Ectodermal cell (in vitro differentiated cells): ENCODE measurements around the gene CCNG2.
"Not testable (repeated sequence)": the region's sequence is repeated elsewhere in the genome, so short reads cannot be mapped to it uniquely, and the experiment has no call there.

Experiments used
- H3K27ac ChIP-seq: 2 replicates; pipeline ENCODE4 v1.7.0; 2013; ENCODE audit warnings: mild to moderate bottlenecking, low read depth, low read length; ENCODE audit not compliant: insufficient read depth, poor library complexity, severe bottlenecking
- H3K27me3 ChIP-seq: 2 replicates; pipeline ENCODE4 v1.7.0; 2013; ENCODE audit warnings: mild to moderate bottlenecking, low read length; ENCODE audit not compliant: insufficient read depth, control insufficient read depth, poor library complexity, severe bottlenecking
- H3K36me3 ChIP-seq: one replicate; pipeline ENCODE4 v1.7.0; 2013; ENCODE audit warnings: low read length; ENCODE audit not compliant: control insufficient read depth, insufficient read depth
- H3K4me1 ChIP-seq: one replicate; pipeline ENCODE4 v1.7.0; 2013; ENCODE audit warnings: low read length; ENCODE audit not compliant: control insufficient read depth, insufficient read depth
- H3K4me3 ChIP-seq: 2 replicates; pipeline ENCODE4 v1.7.0; 2013; ENCODE audit warnings: low read depth, low read length, control low read depth; ENCODE audit not compliant: insufficient read depth
- H3K9me3 ChIP-seq: 2 replicates; pipeline ENCODE4 v1.7.0; 2013; ENCODE audit warnings: mild to moderate bottlenecking, low read length, moderate library complexity; ENCODE audit not compliant: control insufficient read depth
- WGBS, 2 experiments: methylation state at CpG; one replicate each; pipeline ENCODE4 v1.1.7; 2013; ENCODE audit warnings: missing lambda C conversion rate in 2 of 2; 5-methylcytosine and 5-hydroxymethylcytosine counted together

Gene CCNG2

DNA sequence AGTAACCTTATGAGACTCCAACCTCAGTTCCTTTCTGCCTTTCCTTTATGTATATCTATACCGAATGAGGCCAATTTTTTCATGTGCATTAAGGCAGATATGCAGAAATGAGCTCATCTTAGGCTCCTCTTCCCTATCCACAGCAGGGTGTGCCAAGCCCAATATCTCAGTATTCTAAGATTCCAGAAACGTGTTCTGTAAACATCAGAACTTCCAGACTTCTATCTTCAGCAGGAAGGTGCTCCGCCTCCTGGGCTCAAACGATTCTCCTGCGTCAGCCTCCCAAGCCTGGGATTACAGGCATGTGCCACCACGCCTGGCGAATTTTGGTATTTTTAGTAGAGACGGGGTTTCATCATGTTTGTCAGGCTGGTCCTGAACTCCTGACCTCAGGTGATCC, 31.0 kb upstream of the CCNG2 start:
- Histone ChIP-seq H3K27ac (no peak overlapping the region), H3K9me3 (no peaks in the 10 kb centered on the region), H3K4me1 (no peaks in the 10 kb centered on the region), H3K27me3 (no peaks in the 10 kb centered on the region), H3K36me3 (no peaks in the 10 kb centered on the region), H3K4me3 (no peak overlapping the region)
- WGBS, 2 experiments, result 89 to 91% methylated on average over 8 of the region's 8 CpGs

DNA sequence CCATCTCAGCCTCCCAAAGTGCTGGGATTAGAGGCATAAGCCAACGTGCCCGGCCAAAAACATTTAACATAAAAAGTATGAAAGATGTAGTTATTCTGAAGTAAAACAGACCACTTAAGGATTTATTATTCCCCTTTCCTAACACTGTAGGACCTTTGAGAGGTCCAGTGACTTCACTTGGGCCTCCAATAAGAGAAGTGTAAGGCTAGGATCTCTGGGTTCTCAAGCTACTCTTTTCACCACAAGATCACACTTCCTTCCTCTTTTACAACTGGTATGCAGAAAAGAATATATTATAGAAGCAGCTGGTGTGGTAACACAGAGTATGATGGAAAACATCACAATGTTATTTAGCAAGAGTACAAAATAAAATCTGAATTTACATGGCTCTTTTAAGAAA, 30.2 kb upstream of the CCNG2 start:
- Histone ChIP-seq H3K9me3 (no peaks in the 10 kb centered on the region), H3K4me1 (no peaks in the 10 kb centered on the region), H3K36me3 (no peaks in the 10 kb centered on the region), H3K27me3 (no peaks in the 10 kb centered on the region), H3K4me3 (no peak overlapping the region), H3K27ac (no peak overlapping the region)
- 100% methylated on average over 2 of the region's 2 CpGs; no CpG with 5 or more reads in 1 of the 2 experiments for WGBS, 2 experiments

DNA sequence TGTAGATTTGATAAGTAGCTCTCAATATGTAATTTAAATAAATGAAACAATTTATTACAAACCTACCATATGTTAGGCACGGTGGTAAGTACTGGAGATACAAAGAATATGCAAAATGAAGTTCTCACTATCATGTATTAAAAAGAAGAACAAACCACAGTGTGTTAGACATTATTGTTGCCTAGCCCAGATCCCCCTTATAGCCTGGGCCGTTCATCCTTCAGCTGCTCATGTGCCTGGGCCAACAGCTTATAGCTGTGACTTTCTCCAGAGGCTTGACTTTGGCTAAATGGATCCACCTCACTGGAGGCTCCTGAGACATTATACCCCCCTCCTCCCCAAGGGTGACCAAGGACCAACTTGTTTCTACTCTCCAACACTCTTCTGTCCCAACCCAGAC, 29.8 kb upstream of the CCNG2 start:
- no peaks in the 10 kb centered on the region for H3K9me3 ChIP-seq
- WGBS, 2 experiments, result 91 to 96% methylated on average over 2 of the region's 2 CpGs
- H3K4me3 ChIP-seq, result no peak overlapping the region
- H3K27ac ChIP-seq, result no peak overlapping the region
- no peaks in the 10 kb centered on the region for H3K4me1 ChIP-seq
- no peaks in the 10 kb centered on the region for H3K27me3 ChIP-seq
- no peaks in the 10 kb centered on the region for H3K36me3 ChIP-seq

DNA sequence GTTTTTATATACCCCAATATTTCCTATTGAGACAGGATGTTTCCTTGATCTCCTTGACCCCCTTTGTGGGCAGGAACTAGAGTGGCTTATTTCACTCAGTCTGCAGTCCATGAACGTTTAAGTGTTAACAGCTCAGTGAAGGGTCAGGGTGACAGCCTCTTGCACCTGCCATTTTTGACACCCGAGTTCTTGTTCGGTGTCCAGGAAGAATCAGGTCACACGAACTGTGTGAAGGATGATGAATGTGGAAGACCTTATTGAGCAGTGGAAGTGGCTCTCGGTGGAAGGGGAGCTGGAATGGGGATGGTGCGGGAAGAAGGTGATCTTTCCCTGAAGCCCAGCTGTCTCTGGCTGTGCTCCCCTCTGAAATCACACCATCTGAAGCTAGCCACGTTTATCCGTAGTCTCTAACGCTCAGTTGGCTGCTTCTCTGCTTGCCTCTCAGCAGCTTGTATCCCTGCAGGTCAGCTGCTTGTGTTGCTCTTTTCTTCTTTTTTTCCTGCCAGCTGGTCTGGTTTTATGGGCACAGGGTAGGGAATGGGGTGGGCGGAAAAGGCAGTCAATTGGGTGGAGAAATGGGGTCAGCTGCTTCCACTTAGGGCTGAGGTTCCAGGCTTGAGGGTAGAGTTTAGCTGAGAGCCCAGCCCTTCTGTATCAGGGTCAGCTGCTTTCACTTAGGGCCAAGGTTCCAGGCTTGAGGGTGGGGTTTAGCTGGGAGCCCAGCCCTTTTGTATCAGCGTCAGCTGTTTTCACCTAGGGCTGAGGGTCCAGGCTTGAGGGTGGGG, 29.0 kb upstream of the CCNG2 start:
- no peaks in the 10 kb centered on the region for H3K27me3 ChIP-seq
- no peak overlapping the region for H3K4me3 ChIP-seq
- no peak overlapping the region for H3K27ac ChIP-seq
- 66 to 70% methylated on average over 10 to 11 of the region's 11 CpGs for WGBS, 2 experiments
- no peaks in the 10 kb centered on the region for H3K4me1 ChIP-seq
- no peaks in the 10 kb centered on the region for H3K9me3 ChIP-seq
- H3K36me3 ChIP-seq, result no peaks in the 10 kb centered on the region

DNA sequence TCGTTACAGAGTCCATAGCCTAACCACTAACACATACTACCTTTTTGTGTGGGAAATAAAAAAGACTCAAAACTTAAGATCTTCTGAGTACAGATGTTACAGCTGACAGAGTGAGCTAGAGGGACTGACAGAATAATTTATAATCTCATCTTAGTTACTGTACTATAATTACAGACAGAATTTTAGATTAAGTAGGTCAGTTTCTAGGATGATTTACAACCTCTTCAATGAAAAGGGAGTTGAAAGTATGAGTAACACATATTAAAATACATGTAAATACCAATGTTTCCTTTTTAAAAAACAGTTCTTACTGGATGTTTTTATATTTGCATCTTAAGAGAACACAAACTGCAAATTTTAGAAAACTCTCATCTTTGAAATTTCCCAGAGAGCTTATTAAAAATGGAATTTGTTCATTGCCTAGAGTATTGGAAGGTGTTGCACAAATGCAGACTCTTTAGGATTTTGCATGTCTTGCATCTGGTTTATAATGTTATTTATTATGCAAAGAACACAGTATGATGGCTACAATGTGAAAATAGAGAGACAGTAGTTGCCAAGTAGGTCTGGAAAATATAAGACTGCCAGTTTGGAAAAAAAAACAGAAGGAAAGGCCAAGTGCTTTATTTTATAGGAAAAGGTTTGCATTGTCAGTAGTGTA, 24.2 kb upstream of the CCNG2 start:
- no peaks in the 10 kb centered on the region for H3K9me3 ChIP-seq
- 88 to 100% methylated on average over 1 of the region's 1 CpG for WGBS, 2 experiments
- no peak overlapping the region for H3K4me3 ChIP-seq
- no peaks in the 10 kb centered on the region for H3K36me3 ChIP-seq
- H3K4me1 ChIP-seq, result no peaks in the 10 kb centered on the region
- no peak overlapping the region for H3K27ac ChIP-seq
- H3K27me3 ChIP-seq, result no peaks in the 10 kb centered on the region

DNA sequence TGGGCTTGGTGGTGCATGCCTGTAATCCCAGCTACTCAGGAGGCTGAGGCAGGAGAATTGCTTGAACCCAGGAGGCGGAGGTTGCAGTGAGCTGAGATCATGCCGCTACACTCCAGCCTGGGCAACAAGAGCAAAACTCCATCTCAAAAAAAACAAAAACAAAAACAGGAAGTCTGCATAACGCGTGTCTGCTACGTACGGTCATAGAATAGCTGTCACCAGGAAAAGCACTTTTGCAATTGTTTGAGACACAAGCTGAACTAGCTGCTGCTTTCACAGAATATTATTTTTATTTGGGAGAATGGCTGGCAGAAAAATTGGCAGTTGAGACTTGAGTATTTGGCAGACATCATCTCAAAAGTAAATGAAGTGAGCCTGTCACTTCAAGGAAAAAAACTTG, 19.6 kb upstream of the CCNG2 start:
- H3K4me3 ChIP-seq, H3K9me3 ChIP-seq, H3K36me3 ChIP-seq, H3K4me1 ChIP-seq, H3K27ac ChIP-seq, H3K27me3 ChIP-seq: not testable (repeated sequence)
- 81 to 82% methylated on average over 6 of the region's 6 CpGs for WGBS, 2 experiments

DNA sequence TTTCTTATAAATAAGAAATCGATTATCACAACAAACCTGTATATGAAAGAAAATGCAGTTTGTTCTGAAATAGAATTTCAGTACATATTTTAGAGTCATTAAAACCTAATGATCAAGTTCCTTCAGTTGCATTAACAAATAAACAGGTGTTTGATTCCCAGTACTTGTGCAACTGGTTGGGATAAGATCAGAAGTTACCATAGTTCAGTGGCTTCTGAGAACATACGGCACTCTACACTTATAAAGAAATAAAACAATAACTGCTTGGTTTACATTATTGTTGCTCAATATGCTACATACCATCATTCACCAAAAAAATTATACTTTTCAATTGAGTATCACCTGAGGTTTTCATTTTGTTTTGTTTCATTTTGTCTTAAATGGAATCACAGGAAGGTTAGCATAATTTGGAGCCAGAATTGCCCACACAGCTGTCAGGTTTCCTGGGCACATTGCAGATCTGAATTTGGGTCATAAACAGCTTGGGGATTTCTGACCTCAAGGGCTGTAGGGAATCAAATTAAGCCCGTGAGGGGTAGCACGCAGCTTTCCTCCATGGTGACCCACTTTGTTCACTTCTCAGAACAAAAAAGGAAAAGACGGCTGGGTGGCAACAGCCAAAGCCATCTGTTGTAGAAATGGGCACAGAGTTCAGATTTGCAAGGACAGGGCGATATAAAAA, 14.9 kb upstream of the CCNG2 start:
- H3K36me3 ChIP-seq, result no peaks in the 10 kb centered on the region
- no peaks in the 10 kb centered on the region for H3K9me3 ChIP-seq
- no peak overlapping the region for H3K27ac ChIP-seq
- H3K4me3 ChIP-seq, result no peak overlapping the region
- 91 to 92% methylated on average over 5 of the region's 6 CpGs for WGBS, 2 experiments
- no peaks in the 10 kb centered on the region for H3K27me3 ChIP-seq
- no peaks in the 10 kb centered on the region for H3K4me1 ChIP-seq

DNA sequence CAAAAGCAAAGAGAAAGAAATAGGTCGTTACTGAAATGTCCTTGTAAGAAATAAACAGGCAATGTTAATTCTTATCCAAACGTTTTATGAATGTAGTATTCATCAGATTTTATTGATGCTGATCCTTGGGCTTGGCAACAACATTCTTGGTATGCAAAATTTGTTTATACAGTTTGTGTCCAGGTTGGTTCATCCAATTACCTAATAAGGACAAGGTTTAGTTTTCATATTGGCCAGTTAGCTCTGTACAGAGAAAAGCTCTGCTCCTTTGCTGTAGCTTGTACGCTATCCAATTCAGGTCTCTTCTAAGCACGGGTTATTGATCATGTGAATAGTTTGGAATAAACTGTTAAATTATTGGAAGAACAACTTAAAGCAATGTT, 14.4 kb upstream of the CCNG2 start:
- no peaks in the 10 kb centered on the region for H3K36me3 ChIP-seq
- no peaks in the 10 kb centered on the region for H3K4me1 ChIP-seq
- no peaks in the 10 kb centered on the region for H3K9me3 ChIP-seq
- 91 to 95% methylated on average over 4 of the region's 4 CpGs for WGBS, 2 experiments
- H3K27ac ChIP-seq, result no peak overlapping the region
- no peak overlapping the region for H3K4me3 ChIP-seq
- H3K27me3 ChIP-seq, result no peaks in the 10 kb centered on the region

DNA sequence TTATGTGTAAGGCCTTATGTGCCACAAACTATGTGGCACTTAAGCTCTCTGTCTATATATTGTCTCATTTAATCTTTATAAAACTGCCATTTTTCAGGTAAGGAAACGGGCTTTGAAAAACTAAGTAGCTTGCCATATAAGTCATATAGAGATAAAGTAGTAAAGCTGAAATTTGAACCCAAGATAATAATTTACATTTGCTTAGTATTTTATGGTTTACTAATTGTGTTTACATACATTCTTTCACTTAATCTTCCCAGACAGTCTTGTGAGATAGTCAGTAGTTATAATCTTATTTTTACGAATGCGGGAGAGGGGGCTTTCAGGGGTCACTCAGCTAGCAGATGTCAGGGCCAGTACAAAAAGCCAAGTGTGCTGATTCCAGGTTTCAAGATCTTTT, 13.9 kb upstream of the CCNG2 start:
- Histone ChIP-seq H3K36me3 (no peaks in the 10 kb centered on the region), H3K4me1 (no peaks in the 10 kb centered on the region), H3K4me3 (no peak overlapping the region), H3K27me3 (no peaks in the 10 kb centered on the region), H3K9me3 (no peaks in the 10 kb centered on the region), H3K27ac (no peak overlapping the region)
- 86 to 100% methylated on average over 2 to 3 of the region's 3 CpGs for WGBS, 2 experiments

DNA sequence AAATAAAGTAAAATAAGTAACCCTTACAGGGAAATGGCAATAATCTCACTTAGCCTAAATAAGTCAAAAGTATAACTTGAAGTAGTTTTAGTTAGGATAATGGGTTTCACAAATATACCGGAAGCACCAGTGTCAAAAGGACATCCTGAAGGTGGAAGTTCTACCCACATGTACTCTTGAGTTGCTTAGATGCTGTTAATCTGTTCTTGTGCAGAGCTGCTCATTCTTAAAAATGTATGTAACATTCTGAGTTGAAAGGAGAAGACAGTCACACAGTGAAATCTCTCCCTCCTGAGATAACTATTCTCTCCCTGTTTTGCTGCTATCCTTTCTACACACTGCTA, 11.2 kb upstream of the CCNG2 start:
- Histone ChIP-seq H3K36me3 (no peaks in the 10 kb centered on the region), H3K27ac (no peak overlapping the region), H3K4me3 (no peak overlapping the region), H3K27me3 (no peaks in the 10 kb centered on the region), H3K4me1 (no peaks in the 10 kb centered on the region), H3K9me3 (no peaks in the 10 kb centered on the region)
- WGBS, 2 experiments, result 89 to 96% methylated on average over 1 of the region's 1 CpG
